Muscle of leg (tissue), 9 donors: ENCODE measurements around the gene ERO1A. TPM values are rescaled to one million over a fixed set of nuclear protein-coding genes. Genes with fewer than 3 reads are reported as not detected.

Source experiments
- polyA plus RNA-seq, 8 donors: library from polyadenylated mRNA; unstranded; fragments of 120-200 nt; gene quantifications; one replicate each; pipeline versions ENCODE4 v1.2.1 to v1.2.3, GENCODE V29; 2013; ENCODE audit warnings: inconsistent platforms in 1 of 8, low replicate concordance in 1 of 8; ENCODE audit not compliant: insufficient read length in 8 of 8, insufficient read depth in 1 of 8
- total RNA-seq: library from RNA; stranded (reverse); fragments of 120-200 nt; gene quantifications from one replicate; pipeline ENCODE4 v1.2.4, GENCODE V29; 2013

ERO1A gene
- total and polyA plus RNA-seq, 9 donors, result 9.7 to 20.3 (median 15.7) TPM

Other genes starting within 250 kb of the ERO1A start
- 5.8 TPM for gene TXNDC16, start 143.1 kb downstream of the ERO1A start, total RNA-seq
- 1 to 10 TPM; 4.9 to 9.4 (median 6.7) TPM for gene TXNDC16, start 143.1 kb downstream of the ERO1A start, polyA plus RNA-seq
- gene GPR137C, start 142.7 kb downstream of the ERO1A start, total RNA-seq, result 1.8 TPM
- gene GPR137C, start 142.7 kb downstream of the ERO1A start, polyA plus RNA-seq, result 1 to 10 TPM; 2.7 to 4.5 (median 3.4) TPM
- 114 TPM for gene PSMC6, start 11.6 kb upstream of the ERO1A start, total RNA-seq
- gene PSMC6, start 11.6 kb upstream of the ERO1A start, polyA plus RNA-seq, result 100 to 1,000 TPM in 2 of 8 donors, 10 to 100 TPM in 6; 81.7 to 102 (median 90.4) TPM
- gene STYX, start 34.6 kb upstream of the ERO1A start, total RNA-seq, result 9.1 TPM
- gene STYX, start 34.6 kb upstream of the ERO1A start, polyA plus RNA-seq, result 10 to 100 TPM in 7 of 8 donors, 1 to 10 TPM in 1; 9.7 to 16.6 (median 12.2) TPM
- 9.6 TPM for gene GNPNAT1, start 96.0 kb upstream of the ERO1A start, total RNA-seq
- gene GNPNAT1, start 96.0 kb upstream of the ERO1A start, polyA plus RNA-seq, result 10 to 100 TPM; 12.2 to 19.4 (median 14.9) TPM